ENCODE data around the gene CCR1.

The CCR1 gene

GRCh38 chr3:46208167-46208704 is at the start of gene CCR1:
CCR1 (minus strand) TSS chr3:46208313; CDS start chr3:46204313, 4,000 bp downstream.
- DNase-seq (ENCODE audit: low read depth), result peak; percentile 49

DNA sequence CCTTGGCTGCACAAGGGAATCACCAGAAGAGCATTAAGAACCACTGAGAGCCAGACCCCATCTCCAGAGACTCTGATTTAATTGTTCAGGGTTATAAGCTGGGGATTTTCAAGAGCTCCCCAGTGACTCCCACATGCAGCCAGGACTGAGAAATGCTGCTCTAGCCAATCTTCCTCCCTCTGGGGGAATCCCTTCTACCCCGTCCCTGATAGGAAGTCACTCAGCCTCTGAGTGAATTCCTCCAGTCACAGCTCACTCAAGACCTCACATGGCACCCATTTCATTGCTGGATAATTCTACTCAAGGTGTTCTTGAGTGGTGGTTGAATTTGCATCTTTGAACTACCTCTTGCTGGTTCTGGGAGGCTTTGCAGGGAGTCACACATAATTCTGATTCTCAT is 44.9 kb upstream of the CCR1 start:
- DNase-seq (ENCODE audit: low read depth), result no peak

DNA sequence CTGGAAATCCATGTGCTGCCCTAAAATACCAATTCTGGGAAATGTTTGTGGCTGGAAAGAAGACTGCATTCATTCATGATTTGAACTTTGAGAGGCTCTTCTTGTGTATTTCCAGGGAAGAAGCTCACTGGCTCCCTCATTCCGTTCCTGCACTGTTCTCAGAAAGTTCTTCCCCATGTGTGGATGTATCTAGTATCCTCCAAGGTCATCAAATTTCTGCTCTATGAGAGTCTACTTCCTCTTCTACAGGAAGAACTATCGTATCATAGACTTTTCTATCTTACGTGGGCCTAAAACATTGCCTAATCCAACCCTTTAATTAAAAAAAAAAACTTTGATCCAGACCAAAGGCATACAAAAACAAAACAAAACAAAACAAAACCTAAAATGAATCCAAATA is 37.0 kb upstream of the CCR1 start:
- no peak for DNase-seq (ENCODE audit: low read depth)

DNA sequence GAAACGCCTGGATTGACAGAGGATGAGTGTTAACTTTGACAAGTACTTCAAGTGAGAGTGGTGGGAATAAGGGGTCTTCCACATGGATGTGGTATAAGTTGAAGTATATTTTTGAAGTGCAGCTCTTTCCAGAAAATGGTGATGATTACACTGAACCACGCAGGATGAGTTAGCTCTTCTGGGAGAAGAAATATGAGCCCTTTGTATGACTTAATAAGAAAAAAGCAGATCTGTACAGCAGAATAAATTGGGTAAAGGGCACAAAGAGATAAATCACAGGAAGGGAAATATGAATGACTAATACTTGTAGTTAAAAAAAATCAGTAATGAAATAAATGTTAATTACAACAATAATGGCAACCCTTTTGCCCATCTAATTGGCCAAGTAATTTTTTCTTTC is 35.4 kb upstream of the CCR1 start:
- DNase-seq (ENCODE audit: low read depth), result no peak

DNA sequence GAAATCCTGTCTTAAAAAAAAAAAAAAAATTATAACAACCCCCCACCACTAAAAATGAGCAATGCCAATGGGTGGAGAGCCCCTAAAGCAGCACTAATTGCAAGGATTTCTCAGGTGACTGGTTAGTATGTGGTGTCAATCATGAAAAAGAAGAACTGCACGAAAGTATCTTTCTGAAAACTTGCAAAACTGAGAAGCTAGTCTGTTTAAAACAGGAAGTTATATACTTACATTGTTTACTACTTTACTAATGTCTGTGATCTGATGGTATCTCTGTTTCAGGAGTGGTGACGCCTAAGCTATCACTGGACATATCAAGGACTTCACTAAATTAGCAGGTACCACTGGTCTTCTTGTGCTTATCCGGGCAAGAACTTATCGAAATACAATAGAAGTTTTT is 34.0 kb upstream of the CCR1 start, which contains the start of gene CCR3:
Gene CCR3 (plus strand): TSS at position 341 of the 400 bp plus-strand sequence. CDS start 22,699 bp downstream, outside the sequence.
- no peak for DNase-seq (ENCODE audit: low read depth)

GRCh38 chr3:46239952-46240351 is 31.8 kb upstream of the CCR1 start:
- no peak for DNase-seq (ENCODE audit: low read depth)

GRCh38 chr3:46239301-46239938 is 31.3 kb upstream of the CCR1 start:
- no peak for DNase-seq (ENCODE audit: low read depth)

GRCh38 chr3:46238386-46238785 is 30.3 kb upstream of the CCR1 start:
- no peak for DNase-seq (ENCODE audit: low read depth)

- no peak for DNase-seq (ENCODE audit: low read depth)
Measured at GRCh38 chr3:46236294-46237054, 28.4 kb upstream of the CCR1 start.

DNA sequence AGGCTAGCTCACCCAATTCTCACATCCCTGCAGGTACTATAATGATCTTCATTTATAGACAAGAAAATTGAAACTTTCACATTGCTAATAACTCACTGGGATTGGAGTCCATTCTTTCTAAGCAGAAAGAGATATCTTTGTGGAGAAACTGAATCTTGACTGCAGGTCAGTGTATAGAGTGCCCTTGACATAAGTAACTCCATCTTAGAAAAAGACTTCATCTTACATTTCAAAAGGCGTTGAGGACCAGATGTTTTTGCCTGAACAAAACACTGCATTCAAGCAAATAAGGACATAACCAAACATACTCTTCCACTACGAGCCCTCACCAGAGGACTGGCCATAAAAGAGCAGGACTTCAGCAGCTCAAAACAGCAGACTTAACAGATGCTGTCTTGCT is 27.3 kb upstream of the CCR1 start:
- DNase-seq (ENCODE audit: low read depth), result no peak

- no peak for DNase-seq (ENCODE audit: low read depth)
Measured at GRCh38 chr3:46233194-46233593, 25.1 kb upstream of the CCR1 start.

- DNase-seq (ENCODE audit: low read depth), result no peak
Measured at GRCh38 chr3:46231323-46231722, 23.2 kb upstream of the CCR1 start.

- DNase-seq (ENCODE audit: low read depth), result no peak
Measured at GRCh38 chr3:46228260-46229242, 20.4 kb upstream of the CCR1 start.

DNA sequence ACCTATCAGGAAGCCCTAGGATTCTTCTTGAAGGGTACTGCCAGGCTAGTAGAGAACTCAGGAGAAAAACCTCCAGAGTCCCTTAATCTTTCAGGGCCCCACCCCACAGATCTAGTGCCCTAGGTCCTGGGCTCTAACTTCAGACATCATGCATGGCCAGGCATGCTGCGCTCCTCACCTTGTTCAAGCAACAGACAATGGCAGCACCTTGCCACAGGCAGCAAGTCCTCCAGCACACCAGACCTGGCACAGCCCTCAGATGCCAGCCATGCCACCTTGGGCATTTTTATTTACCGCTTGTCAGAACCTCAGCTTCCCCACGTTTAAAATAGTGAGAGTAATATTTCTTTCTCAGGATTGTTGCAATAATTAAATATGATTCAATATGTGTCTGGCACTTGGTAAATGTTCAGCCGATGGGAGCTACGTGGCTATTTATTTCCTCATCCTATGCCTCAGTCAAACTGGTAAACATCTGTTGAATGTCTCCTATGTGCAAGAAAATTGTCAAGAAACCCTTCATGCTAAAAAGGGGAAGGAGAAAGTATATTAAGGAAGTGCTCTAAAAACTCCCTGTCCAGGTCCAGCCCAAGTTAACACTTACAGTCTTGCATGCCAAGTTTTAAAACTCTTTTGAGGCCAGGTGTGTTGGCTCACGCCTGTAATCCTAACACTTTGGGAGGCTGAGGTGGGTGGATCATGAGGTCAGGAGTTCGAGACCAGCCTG is 14.5 kb upstream of the CCR1 start:
- DNase-seq (ENCODE audit: low read depth), result no peak

DNA sequence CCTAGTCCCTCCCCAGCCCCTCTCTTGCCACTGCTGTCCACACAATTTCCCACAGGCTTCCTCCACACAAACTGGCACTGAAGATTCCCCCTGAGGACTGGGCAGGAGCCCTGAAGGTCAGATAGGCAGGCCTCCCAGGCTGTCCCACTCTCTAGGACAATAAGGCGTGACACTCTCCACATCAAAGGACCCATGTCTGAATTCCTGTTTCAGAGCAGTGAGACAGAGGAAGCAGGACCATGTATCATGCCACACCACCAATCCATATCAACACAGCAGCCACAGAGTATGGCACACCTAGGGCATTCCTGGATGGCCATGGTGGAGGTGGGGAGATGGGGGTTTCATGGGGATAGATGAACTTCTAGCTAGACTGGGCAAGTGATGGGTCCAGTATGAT is 13.8 kb upstream of the CCR1 start:
- DNase-seq (ENCODE audit: low read depth), result no peak

GRCh38 chr3:46221391-46221790 is 13.3 kb upstream of the CCR1 start:
- no peak for DNase-seq (ENCODE audit: low read depth)

GRCh38 chr3:46218196-46218709 is 10.1 kb upstream of the CCR1 start:
- no peak for DNase-seq (ENCODE audit: low read depth)

- DNase-seq (ENCODE audit: low read depth), result no peak
Measured at GRCh38 chr3:46215810-46216414, 7.8 kb upstream of the CCR1 start.

DNA sequence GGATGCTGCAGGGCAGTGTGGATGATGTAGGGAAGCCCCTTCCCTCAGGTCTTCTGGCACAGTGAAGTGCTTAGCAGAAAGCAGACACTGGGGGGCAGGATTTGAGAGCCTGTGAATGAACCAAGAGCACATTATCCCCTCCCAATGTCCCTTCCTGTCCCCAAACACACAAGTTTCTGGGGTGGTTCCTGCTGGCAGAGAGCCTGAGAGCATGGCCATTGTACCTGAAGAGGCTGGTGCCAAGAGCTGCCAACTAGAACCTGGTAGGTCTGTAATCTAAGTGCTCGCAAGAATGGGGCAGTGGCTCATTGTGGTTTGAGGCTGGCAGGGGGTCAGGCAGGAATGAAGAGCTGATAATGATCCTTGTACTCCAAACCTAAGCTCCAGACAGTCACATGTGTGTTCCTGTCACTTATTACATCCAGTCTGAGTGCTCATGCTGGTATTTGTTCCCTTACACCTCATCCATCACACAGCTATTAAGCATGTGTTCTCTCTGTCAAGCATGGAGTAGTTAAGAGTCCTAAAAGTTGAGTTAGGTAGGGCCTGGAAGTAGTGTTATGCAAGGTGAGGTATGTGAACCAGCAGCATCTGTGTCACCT is 6.7 kb upstream of the CCR1 start:
- no peak for DNase-seq (ENCODE audit: low read depth)

- DNase-seq (ENCODE audit: low read depth), result no peak
Measured at GRCh38 chr3:46213201-46213600, 5.1 kb upstream of the CCR1 start.
